Stimulated activated CD4-positive, alpha-beta T cell treated with anti-CD3 and anti-CD28 coated beads, Interleukin-1b, Interleukin-23, amount 100 ng/mL, for 24 hours (primary cell): ENCODE results near the gene ZNF239.
"Not testable (repeated sequence)": the region's sequence is repeated elsewhere in the genome, so short reads cannot be mapped to it uniquely, and the experiment has no call there.

Experiments used
- DNase-seq, 4 experiments: peaks; one replicate each; pipeline ENCODE4 v3.0.0-alpha.2; 2020; ENCODE audit warnings: low read depth in 4 of 4, low spot score in 1 of 4

The ZNF239 gene

DNA sequence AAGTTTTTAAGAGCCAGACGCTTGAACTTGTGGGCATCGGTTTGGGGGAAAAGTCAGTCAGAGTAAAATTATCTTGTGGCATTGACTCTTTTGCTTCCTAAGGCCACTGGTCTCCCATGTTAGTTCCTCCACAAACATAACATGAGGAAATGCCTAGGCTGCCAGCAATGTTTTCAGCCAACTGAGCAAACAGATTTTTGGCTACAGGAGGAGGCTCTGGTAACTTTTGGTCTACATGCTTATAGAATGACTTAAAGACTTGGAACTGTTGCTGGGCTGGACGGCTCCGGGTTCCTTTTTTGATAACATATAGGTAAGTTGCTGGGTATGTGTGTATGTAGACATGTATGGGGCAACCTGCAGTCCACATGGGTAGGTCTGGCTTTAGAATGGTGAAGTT lies 9.6 kb upstream of the ZNF239 start:
- no peak for DNase-seq

DNA sequence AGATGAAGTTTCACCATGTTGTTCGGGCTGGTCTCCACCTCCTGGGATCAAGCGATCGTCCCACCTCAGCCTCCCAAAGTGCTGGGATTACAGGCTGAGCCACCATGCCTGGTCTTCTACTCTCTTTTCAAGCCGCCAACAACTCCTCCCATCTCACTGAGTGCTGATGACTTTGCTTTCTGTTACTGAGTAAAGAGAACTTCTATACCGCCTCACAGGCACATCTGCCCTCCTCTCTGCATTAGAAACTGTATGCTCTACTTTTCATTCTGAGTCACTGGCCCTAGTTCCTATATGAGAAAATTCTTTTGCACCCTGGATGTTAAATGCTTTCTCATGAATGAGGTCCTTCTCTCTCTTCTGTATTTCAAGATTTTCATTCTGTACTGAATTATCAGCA lies 2.2 kb upstream of the ZNF239 start:
- DNase-seq, result no peak

DNA sequence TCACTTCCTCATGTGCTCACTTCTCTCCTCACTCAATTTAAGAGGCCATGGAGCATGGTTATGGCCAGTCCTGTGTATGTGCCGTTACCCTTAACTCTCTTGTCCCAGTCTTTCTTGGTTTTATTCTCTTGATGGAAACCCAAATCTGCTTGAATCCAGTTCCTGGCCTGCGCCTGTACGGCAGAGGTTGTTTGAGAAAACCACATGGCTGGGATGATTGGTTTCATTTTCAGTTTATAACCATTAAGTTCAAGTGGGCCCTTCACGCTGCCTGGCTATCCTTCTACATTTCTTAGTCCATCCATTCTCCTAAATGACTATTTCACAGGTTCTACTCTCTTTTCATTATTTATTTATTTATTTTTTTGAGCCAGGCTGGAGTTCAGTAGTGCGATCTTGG lies 1.6 kb upstream of the ZNF239 start:
- no peak for DNase-seq

DNA sequence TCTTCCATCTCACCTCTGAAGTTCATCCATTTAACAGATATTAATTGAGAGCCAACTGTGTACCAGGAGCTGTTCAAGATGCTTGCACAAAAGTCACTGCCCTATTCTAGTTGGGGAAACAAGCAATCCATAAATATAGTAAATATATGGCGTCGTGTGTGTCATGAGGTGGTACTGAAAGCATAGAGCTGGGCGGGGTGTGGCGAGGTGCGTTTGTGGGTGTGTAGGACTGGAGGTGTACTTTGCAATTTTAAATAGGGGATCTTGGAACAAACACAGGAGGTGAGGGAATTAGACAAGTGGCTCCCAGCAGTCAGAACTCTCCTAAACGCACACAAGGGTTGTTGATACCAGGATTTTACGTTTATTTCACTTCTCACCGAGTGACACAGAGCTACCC lies 490 bp upstream of the ZNF239 start:
- no peak for DNase-seq

DNA sequence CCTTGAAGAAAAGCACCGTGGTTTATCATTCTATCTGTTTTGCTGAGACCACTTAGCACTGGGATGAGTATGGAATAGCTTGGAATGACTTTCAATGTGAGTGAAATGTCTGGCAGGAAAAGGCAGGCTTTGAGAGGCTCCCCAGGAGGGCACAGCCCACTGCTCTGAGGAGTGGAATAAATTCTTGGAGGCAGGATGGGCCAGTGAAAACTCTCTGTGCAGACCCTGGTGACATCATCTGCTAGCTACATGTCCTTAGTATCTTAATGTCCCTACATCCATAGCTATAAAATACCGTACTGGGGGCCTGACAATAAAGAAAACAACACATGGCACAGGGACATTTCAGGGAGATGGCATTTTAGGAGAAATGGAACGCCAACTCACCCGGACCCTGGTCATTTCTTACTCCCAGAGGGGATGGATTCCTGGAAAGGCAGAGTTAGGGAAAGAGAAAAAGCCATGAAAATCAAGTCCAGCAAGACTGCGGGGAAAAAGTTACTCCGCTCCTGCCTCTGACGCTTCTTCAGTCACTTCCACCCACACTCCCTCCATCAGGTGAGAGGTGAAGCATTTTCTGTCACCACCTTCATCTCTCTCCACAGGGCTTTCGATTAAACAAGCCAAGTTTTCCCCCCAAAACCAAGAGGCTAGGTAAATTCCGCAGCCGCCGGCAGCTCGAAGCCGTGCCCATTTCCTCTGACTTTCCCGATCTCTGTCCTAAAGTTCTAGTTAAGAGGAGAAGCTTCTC lies 991 bp downstream of the ZNF239 start:
- DNase-seq, result no peak

DNA sequence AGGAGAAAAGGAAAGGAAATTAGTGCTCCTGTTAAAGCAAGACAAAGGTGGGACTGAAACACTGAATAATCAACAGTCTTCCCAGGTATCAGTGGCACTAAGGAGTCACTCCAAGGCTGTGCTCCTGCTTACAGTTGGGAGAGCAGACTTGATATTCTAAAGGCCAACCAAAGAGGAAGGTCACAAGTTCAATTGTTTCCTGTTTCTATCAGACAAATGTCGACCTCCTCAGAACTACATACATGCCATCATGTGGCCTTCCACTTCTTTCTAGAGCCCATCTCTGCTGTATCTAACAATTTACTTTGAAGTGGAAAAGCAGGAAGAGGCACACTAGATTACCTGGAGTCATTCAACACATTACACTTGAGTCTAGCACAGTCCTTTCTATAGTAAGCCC lies 3.4 kb downstream of the ZNF239 start:
- DNase-seq, result no peak

DNA sequence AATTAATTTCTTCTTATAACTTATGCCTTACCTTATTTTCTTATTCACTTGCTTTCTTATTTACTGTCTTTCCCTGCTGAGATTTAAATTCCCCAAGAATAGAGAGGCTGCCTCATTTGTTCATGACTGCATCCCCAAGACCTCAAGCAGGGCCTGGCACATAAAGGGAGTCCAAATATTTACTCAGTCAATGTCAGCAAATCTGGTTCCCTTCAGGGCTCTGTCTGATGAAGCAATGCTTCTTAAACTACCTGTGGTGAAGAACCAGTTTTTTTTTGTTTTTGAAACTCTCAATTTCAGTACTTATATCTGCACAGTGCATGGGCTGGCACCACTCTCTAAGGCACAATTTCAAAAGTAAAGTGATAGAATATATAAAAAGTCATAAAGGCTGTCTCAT lies 4.7 kb downstream of the ZNF239 start:
- no peak for DNase-seq

DNA sequence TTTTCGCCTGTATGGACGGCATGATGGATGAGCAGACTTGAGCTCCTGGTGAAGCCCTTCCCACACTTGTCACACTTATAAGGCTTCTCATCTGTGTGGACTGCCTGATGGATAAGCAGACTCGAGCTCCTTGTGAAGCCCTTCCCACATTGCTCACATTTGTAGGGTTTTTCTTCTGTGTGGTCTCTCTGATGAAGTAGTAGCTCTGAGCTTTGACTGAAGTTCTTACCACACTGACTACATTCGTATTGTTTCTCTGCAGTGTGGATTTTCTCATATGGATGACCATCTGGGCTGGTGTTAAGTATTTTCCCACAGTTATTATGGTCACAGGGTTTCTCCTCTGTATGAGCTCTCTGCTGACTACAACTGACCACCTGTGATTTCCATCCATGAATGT lies 17.2 kb downstream of the ZNF239 start:
- DNase-seq, result no peak

DNA sequence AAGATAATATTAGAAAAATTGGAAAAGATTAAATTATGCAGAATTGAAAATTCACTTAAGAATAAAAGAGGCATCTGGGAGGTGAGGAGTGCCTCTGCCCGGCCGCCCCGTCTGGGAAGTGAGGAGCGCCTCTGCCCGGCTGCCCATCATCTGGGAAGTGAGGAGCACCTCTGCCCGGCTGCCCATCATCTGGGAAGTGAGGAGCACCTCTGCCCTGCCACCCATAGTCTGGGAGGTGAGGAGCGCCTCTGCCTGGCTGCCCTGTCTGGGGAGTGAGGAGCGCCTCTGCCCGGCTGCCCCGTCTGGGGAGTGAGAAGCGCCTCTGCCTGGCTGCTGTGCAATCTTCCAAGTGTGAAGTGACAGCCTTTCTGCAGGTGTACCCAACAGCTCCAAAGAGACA lies 30.7 kb downstream of the ZNF239 start:
- DNase-seq, result not testable (repeated sequence)

DNA sequence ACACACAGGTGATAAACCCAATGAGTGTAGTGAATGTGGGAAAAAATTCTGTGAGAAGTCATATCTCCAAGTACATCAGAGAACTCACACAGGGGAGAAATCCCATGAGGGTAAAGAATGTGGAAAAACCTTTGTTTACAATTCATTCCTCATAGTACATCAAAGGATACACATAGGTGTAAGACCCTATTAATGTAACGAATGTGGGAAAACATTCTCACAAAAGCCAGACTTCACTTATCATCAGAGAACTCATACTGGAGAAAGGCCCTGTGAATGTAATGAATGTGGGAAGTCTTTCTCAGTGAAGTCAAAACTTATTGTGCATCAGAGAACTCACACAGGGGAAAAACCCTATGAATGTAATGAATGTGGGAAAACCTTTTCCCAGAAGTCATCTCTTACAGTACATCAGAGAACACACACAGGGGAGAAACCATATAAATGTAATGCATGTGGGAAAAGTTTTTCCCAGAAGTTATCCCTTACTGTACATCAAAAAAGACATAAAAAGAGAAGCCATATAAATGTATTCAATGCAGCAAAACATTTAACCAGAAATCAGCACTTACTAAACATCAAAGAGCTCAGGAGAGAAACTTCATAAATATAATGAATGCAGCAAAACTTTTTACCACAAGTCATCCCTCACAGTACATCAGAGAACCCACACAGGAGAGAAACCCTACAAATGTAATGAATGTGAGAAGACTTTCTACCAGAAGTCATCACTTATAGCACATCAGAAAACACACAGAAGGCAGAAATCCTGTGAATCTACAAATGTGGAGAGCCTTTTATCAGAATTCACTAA lies 49.8 kb downstream of the ZNF239 start:
- DNase-seq, result no peak
